HG02759 (cell line): Measurements from ENCODE around the gene IFI30.

Experiments used
- ATAC-seq: cut with Tn5 transposase; IDR thresholded peaks from one replicate; pipeline ENCODE4 v1.9.1; 2021; ENCODE audit warnings: mild to moderate bottlenecking, moderate library complexity; ENCODE audit not compliant: unreplicated experiment

The IFI30 gene

GRCh38 chr19:18223860-18224524 is 50.4 kb downstream of the IFI30 start:
- ATAC-seq: peak; percentile 2

- ATAC-seq: peak; percentile 92
Observed at GRCh38 chr19:18224525-18225354, 51.1 kb downstream of the IFI30 start.

DNA sequence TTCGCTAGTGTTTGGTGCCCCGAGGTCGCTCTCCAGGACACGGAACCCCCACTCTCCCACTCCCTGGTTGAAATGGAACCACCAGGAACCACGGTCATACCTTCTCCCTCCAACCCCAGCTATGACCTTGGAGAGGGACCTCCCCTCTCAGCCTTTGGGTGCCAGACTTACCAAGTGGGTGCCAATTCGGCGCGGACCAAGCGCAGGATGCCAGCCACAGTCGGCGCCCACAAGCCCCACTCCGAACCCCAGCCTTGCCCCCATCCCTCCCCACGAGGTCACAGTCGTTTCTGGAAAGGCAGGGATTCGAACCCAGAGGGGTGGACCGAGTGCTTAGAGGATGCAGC is 51.7 kb downstream of the IFI30 start:
- no peak for ATAC-seq

DNA sequence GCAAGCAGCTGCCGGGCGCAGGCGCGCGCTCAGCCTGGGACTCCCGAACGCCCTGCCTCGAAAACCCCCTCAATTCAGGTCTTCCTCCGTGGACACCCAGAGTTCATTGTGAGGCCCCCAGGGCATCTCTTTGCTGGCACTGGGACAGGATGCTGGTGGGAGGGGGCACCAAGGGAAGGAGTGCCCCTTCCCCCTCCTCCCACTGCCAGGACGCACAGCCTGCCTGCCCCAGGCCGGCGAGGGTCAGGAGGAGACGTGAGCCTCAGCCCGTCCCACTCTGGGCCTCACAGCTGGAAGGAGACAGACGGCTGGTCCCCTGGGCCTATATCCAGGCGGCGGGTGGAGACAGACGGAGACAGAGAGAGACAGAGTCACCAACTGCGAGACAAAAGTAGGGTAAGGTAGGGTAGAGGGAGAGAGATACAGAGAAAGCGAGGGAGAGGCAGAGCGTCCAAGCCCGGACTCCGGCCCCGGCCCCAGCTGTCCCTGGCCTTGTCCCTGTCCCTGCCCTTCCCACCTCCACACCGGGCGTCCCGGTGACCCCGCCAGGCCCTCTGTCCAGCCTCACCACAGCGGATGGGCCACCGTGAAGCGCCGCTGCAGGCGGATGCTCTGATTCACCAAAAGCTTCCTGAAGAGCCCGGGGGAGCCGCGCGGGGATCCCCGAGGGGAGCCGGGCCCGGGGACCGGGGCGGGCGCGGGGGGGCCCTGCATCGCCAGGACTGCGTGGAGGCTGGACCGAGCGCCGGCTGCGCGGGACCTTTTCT is 52.3 kb downstream of the IFI30 start, which contains the start of gene PDE4C:
PDE4C (minus strand) TSS at position 737 of the 767 bp plus-strand sequence; CDS start at position 714, 23 bp downstream.
- no peak for ATAC-seq

DNA sequence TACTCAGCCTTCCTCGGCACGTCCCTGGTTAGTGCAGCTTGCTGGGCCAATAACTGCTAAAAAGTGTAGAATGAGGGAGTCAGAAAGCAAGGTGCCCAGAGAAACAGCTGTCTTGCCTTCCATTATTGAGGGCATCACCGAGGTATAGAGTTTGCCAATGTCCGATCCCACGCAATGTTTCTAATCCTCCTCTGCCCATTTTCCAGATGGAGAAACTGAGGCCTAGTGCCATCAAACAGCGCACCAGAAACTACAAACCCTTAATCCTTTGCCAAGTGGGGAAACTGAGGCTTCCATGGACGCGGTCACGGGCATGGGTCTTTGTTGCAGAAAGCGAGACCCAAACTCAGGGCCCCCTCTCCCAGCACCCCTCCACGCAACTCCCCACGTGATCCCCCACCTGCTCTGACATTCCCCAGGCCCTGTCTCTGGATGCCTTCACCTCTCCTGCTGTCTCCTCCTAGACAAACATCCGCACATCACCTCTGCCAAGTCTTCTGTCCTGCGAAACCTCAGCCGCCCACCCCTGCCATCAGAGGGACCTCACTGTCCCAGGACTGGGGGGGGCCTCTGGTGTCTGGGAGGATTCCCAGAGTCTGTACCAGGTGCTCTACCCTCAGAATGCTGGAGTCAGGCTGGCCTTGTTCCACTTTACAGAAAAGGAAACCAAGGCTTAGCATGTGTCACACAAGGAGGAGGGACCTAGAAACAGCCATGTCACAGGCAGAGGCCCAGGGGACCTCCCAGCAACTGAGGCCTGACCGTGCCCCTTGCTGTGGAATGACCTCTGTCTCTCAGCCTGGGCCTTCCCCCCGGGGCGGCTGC is 53.6 kb downstream of the IFI30 start:
- ATAC-seq: no peak
